ENCODE results near the gene OSM.

GRCh38 chr22:30216710-30217109 lies 49.9 kb downstream of the OSM start:
- TF ChIP-seq, protein P1, sequence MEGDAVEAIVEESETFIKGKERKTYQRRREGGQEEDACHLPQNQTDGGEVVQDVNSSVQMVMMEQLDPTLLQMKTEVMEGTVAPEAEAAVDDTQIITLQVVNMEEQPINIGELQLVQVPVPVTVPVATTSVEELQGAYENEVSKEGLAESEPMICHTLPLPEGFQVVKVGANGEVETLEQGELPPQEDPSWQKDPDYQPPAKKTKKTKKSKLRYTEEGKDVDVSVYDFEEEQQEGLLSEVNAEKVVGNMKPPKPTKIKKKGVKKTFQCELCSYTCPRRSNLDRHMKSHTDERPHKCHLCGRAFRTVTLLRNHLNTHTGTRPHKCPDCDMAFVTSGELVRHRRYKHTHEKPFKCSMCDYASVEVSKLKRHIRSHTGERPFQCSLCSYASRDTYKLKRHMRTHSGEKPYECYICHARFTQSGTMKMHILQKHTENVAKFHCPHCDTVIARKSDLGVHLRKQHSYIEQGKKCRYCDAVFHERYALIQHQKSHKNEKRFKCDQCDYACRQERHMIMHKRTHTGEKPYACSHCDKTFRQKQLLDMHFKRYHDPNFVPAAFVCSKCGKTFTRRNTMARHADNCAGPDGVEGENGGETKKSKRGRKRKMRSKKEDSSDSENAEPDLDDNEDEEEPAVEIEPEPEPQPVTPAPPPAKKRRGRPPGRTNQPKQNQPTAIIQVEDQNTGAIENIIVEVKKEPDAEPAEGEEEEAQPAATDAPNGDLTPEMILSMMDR (IDR thresholded peaks at IDR 0.05) = no peak
- TF ChIP-seq POLR2A (IDR thresholded peaks at IDR 0.05) (no peak), POLR2AphosphoS5 (IDR thresholded peaks at IDR 0.05) (no peak)

All from gastroesophageal sphincter (tissue), 3 donors.